HG02973 (cell line): ENCODE measurements around the gene FANCB.

Experiments
- ATAC-seq: cut with Tn5 transposase; IDR thresholded peaks from one replicate; pipeline ENCODE4 v1.9.1; 2021; ENCODE audit warnings: moderate library complexity; ENCODE audit not compliant: unreplicated experiment

The FANCB gene

DNA sequence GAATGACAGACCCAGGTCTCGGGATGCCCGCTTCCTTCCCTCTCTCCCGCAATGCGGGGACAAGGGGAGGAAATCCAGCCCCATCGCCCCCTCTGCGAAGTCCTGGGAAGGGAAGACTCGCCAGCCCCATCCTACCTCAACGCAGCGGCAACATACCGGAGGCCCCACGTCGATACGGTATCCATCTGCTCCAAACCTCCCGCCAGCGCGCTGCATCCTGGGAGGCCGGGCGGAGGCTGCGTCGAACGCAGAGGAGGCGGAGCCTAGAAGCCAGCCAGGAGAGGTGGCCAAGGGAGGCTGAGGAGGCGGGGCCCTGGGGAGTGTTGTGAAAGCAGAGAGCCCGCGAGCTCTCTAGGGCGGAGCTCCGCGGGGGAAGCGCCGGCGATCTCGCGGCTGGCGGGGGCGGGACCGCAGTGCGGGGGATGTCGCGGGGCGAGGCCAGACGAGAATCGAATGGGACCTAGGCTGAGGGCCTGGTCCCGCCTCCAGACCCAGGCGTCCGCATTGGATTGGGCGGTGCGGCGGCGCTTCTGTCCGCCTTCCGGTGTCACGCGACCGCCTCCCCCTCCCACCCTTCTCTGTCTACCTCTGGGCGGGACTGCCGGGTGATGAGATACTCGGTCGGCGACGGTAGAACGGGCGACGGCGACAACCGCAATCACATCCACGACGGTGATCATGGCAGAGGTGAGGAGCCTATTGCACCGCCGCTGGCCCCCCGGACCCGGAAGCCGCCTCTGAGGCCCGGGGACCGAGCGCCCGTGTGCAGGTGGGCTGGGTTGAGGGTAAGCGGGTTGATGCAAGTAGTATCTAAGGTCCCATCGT lies at the start of gene FANCB, which contains the start of gene MOSPD2:
Gene FANCB, minus strand, starts transcription at position 219 of the 825 bp plus-strand sequence. CDS start 7,559 bp downstream, outside the sequence.
Gene MOSPD2, plus strand, starts transcription at position 571 of the 825 bp plus-strand sequence. Its CDS starts 108 bp downstream, at position 679.
- peak; percentile 94 for ATAC-seq

DNA sequence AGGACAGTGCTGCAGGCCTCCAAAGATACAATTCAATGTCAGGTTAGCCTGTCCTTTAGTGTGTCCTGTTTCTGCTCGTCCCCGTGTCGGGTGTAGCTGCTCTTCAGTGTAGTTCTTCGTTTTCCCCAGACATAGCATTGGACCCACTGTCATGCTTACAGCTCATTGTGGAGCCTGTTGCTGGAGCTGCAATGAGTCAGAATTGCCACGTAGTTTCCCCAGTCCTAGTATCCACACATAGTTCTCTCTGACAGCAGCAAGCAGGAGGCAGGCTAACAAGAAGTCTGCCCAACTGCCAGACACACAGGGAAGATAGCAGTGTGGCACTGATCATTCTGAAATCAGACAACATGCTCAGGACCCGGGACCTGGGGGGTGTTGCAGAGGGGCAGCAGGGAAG lies 49.6 kb upstream of the FANCB start:
- ATAC-seq, result no peak

DNA sequence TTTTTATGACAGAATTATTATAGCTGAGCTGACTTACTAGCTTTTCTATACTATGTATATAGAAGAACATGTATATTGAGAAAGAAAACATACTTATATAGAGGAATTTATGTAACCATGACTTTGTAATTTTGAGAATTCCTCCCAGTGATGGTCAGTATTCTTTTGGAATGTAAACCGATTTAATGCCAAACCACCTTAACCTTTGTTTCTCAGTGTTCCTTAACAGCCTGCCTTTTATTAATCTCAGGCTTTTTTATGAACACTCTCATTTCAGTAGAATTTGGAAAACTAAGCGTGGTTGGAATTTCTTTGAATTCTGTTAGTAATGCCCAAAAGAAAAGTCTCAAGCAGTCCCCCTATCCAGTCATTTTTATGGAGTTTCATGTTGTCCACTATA lies 47.3 kb upstream of the FANCB start:
- ATAC-seq, result no peak

DNA sequence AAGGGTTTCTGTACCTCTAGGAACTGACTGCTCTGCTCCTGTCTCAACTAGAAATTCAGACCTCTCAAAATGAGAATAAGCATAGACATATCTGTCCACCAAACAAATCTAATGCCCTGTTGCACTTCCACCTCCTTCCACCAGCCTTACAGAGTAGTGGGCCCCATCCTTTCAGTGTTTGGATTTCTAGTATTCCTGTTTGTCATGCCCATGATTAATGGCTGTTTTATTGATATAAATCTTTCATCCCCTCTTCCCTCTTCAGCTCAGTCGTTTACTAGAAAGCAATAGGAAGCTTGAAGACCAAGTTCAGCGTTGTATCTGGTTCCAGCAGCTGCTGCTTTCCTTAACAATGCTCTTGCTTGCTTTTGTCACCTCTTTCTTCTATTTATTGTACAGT lies 46.5 kb upstream of the FANCB start:
- ATAC-seq, result no peak

DNA sequence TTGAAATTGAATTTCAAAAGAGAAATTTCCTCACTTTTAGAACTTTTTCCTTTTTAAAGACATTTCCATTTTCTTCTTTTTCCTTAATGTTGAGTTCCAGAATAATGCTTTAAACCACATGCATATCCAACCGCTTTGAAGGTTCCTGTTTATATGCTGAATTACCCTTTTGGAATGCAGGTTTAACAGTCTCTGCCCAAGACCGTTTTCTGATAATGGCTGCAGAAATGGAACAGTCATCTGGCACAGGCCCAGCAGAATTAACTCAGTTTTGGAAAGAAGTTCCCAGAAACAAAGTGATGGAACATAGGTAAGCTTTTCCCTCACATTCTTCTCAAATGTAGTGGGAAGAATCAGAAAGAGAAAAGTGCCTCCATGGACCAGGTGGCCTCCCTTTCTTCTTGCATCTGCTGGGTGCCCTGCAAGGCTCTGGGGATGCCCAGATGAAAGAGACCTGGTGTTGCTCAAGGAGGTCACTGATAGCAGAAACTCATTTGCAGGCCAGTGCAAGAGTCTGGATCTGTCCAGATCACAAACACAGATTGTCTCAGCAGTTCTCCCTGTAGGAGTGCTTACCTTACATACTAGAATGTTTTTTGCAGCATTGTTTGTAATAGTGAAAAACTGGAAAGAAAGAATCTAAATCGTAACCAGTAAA lies 43.3 kb upstream of the FANCB start:
- no peak for ATAC-seq

DNA sequence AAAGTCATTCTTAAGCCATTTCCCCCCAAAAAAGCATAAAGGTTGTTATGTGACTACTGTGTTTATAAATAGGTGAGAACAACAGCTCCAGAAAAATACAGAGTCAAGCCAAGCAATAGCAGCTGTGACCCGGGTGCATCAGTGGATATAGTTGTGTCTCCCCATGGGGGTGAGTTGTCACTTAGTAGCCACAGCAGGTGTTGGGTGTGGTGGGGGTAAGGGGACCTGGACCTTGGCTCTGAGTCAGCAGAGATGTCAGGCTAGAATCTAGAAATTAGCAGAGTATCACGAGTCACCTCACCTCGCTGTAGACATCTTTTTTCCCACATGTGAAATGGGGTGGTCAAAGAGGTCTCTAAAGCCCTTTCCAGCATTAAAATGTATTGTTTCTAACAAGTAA lies 42.7 kb upstream of the FANCB start:
- ATAC-seq, result no peak

DNA sequence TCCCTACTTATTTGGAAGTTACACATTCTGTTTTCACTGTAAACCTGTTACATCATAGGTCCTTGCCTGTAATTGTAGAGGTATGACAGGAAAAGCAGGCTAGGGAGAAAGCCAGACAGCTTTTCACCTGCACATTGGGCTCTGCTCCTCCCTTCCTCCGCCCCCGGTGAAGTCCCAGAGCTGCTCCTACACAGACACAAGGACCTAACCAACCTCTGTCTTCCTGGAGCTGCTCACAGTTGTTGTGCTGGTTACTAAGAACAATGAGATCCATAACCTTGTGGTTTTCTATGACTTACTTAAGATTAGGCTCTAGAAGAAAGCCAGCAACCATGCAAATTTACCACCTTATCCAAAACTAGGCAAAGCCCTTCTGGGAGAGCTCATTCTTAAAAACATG lies 40.4 kb upstream of the FANCB start:
- no peak for ATAC-seq

DNA sequence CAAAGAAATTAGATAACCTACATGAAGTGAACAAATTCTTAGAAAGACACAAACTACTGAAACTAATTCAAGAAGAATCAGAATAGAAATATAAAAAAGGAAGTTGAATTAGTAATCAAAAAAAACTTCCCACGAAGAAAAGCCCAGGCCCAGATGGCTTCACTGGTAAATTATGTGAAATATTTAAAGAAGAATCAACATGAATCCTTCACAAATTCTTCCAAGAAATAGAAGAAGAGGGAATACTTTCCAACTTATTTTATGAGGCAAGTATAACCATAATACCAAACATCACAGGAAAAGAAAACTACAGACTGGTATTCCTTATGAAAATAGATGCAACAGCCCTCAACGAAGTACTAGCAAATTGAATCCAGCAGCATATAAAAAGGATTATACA lies 31.0 kb upstream of the FANCB start:
- ATAC-seq, result no peak

DNA sequence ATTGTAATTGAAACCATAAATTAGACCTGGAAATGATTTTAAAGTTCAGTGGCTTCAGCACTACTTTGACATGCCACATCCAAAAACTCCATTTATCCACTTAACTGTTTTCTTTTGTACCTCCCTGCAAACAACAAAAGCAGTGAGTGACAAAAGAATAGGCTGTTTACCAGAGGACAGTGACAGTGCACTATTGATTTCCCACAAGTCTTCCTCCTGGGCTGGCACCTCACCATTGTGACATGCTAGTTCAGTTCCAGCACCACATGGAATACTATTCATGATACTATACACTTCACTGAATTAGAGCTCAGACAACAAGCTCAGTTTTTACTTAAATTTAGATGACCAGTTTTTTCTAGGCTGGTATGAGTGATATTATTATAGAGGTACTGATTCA lies 29.7 kb upstream of the FANCB start:
- ATAC-seq, result no peak

DNA sequence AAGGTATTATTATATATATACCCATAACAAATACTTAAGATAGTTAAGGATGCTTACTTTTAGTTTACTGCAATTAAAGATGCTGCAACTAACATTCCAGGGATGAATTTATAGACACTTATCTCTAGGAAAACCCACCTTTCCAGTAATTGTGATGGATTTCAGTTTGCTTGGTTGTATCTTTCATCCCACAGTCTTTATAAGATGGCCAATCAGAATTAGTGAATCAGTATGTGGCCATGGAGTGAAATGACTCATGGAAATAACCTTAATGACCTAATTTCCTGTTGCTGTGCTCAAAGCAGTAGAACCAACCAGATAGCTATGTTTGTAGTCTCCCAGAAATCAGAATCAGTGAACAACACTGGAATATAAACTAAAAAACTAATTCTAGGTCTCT lies 26.7 kb upstream of the FANCB start:
- peak; percentile 73 for ATAC-seq

DNA sequence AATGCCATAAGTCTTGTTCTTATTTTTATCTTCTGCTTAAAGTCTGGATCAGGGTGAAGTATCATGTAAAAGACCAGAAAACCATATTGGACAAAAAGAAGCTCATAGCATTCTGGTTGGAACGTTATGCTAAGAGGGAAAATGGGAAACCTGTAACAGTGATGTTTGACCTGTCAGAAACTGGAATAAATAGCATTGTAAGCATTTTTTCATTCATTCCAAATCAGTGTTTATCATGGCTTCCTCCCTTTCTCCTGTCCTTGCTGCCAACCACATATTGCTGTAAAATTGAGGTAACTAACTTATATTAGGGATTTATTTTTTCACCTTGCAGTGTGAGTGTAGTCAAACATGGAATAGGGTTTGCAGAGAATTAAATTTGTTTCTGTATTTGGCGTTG lies 24.2 kb upstream of the FANCB start:
- ATAC-seq, result no peak

DNA sequence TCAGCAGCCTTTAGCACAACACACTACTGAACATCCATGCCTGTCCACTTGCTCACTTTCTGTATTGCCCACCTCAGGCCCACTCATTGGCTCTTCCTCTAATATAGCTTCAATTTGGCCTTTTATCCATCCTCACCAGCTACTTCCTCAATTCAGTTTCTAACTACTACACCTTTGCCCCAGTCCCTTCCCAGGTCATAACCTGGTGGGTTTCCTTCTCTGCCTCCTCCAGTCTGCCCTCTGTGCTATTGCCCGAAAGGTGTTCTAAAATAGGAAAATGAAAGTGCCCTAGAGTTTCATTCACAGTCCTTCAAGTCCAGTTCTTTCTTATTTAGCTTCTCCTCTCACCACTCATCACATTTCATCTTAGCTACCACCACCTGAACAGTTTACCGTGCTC lies 23.4 kb upstream of the FANCB start:
- no peak for ATAC-seq

DNA sequence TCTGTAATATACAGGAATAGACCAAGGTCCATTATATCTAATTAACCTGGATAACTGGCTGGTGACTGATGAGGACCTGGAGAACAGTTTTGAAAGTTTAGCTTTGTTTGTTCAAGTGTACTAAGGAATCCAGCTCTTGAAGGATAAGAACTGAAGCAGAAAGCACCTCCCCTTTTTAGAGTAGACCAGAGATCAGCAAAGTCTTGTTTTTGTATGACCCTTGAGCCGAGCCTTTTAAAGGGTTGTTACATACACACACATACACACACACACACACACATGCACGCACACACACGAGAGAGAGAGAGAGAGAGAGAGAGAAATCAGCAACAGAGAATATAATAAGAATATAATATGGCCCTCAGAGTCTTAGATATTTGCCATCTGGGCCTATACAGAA lies 13.4 kb upstream of the FANCB start:
- ATAC-seq, result no peak

DNA sequence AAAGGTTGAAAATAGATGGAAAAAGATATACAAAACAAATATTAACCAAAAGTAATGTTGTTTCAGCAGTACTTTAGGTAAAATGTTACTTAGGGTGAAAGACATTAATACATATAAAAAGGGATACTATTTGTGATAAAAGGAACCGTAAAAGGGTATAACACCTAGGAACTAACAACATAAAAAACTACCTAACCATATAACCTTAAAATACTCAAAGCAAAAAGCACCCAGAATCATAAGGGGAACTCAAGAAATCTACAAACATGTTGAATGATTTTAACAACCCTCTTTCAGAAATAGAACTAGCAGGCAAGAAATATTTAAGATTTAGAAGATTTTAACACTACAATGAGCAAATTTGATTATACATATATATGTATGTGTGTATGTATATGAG lies 11.8 kb upstream of the FANCB start:
- ATAC-seq, result no peak

DNA sequence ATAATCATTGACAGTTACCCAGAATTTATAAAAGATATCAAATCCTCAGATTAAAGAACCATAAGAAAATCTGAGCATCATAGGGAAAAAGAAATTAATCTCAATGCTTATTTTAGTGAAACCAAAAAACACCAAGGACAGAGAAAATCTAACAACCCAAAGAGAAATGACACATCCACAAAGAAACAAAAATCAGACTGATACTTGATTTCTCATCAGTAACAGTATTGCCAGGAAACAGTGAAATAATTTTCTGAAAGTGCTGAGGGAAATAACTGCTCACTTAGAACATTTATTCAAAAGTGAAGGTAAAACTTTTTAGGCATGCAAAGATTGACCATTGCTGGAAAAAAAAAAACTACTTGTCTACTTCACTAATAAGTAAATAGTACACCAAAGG lies 11.0 kb upstream of the FANCB start:
- ATAC-seq, result no peak

DNA sequence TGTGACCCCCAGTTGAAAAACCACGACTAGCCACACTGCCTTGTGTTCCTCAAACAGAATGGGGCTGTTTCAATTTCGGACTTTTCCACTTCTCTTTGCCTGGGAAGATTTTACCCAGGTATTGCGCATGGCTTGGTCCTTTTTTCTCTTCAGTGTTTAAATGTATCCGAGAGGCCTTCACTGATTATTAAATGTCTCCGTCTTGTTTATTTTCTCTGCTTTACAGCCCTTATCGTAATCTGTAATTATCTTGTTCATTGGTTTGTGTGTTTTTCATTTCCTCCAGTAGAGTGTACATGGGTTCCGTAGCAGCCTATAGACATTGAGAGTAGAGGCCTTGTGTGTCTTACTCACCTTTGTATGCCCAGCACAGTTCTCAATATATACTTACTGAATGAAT lies 2.8 kb upstream of the FANCB start:
- ATAC-seq, result no peak

DNA sequence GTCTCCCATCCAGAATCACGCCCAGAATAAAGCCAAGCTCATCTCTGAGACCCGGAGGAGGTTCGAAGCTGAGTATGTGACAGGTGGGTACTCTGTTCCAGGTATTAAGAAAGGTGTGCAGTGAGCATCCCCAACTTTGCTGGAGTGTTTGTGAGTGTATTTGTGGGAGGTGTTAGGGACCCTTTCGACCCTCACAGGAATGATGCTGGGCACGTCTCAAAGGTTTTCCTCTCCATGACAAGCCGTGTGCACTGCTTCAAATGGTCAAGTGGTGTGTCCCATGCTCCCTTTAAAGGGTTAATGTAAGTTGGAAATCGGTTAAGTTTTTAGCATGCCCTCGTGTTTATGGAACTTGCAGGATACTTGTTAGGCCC lies 794 bp upstream of the FANCB start:
- no peak for ATAC-seq

DNA sequence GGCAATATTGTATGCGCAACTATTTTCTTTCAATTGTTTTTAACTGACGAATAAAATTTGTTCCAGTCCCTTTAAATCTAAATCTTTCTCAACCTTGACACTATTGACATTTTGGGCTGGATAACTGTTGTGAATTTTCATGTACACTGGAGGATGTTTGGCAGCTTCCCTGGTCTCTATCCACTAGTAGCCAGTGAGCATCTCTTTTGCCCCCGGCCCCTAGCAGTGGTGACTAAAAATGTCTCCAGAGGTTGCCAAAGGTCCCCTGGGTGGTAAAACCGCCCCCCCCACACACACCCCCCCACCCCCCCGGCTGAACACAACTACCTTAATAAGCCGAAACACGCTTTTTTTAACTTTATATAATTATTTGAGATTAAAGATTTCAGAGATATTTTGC lies 514 bp downstream of the FANCB start:
- no peak for ATAC-seq

DNA sequence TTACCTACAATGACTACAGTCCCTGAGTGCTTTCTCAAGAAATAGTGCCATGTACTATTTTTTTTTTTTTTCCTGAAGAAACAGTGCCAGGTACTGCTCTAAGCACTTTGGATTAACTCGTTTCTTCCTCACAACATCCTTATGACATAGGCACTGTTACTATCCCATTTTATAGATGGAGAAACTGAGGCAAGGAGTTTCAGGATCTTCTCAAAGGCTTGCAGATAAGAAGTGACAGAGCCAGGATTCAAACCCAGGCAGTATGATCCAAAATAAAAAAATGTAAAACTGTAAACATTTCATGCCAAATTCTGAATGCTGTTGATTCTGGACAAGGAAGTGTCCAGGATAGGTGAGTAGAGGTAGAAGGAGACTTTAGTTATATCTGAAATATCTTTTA lies 1.1 kb downstream of the FANCB start:
- ATAC-seq, result no peak

DNA sequence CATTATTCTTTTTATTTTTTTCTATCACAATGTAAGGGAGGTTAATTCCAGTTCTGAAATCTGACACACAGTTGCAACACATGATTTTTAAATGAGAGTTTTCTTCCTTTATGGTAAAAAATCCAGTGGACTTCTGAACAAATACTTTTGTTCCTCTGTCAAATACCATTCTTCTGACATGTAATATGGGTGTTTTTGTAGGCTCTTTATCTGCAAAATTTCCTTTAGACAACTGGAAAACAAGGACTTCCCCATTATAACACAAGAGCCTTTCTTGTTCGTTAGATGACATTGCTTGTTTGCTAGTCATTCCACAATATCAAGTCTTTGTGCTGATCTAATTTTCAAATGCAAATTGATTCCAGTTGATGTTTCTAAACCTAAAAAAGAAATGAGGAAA lies 7.7 kb downstream of the FANCB start:
- ATAC-seq, result no peak

DNA sequence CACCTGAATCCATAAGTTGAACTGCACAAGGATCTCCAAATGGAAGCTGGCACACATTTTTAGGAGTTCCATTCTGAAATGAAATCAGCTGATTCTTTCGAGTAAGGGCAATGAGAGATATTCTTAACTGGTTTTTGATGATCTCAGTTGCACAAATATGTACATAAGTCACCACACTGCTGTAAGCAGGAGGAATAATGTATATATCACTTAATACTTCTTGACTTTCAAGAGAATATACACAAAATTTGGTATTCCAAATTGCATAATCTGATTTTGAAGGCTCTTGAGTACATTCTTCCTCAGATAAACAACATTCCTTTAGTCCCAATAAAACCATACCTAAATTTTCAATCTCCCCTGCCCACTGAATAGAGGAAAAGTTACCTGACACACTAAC lies 8.2 kb downstream of the FANCB start:
- no peak for ATAC-seq

DNA sequence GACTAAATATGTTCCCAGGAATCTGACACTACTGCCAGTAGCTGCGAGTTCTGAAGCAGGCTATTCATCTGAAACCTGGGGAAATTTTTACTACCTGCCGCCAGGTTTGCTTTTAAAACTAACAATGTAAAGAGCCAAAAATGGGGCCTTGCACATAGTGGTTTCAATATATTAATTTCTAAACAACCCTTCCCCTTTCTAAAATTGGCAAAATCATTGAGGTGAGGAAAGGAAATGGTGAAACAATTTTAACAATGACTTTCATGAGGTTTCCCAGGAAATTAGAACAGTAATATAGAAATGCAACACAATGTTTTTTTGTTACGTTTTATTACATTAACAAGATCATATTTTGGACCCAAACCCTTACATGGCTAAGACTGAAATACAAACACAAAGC lies 21.3 kb downstream of the FANCB start:
- no peak for ATAC-seq

DNA sequence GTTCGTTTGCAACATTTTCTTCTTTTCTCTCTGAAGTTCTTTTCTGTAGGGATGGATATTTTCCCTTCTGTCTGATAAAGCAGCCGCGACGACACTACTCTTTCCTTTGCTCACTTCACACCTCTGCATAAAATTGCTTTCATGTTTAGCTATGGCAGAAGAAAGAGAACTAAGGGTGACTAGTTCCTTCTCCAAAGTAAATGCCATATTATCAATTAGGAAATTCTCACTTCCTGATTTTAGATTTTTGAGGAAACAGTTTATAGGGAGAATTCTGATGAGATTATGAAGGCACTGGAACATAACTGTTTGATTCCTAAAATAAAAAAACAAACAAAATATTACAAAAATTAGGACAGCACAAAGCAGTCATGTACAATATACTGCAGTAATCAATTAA lies 29.2 kb downstream of the FANCB start:
- no peak for ATAC-seq
